GM18907 (cell line): Measurements from ENCODE around the gene KIF25.

Source experiments
- ATAC-seq: cut with Tn5 transposase; IDR thresholded peaks from one replicate; pipeline ENCODE4 v1.9.1; 2021; ENCODE audit warnings: mild to moderate bottlenecking, moderate library complexity; ENCODE audit not compliant: unreplicated experiment

KIF25 gene

GRCh38 chr6:168015482-168016175 lies 18.2 kb downstream of the KIF25 start:
- no peak for ATAC-seq

GRCh38 chr6:168016176-168016620 lies 18.7 kb downstream of the KIF25 start:
- ATAC-seq = no peak

- ATAC-seq = no peak
Observed at GRCh38 chr6:168016721-168017525, 19.5 kb downstream of the KIF25 start.

GRCh38 chr6:168017629-168018028 lies 20.2 kb downstream of the KIF25 start:
- ATAC-seq = no peak

- ATAC-seq = no peak
Observed at GRCh38 chr6:168018664-168019063, 21.2 kb downstream of the KIF25 start.

GRCh38 chr6:168020242-168020641 lies 22.8 kb downstream of the KIF25 start:
- no peak for ATAC-seq

GRCh38 chr6:168021581-168021980 lies 24.1 kb downstream of the KIF25 start:
- no peak for ATAC-seq

GRCh38 chr6:168022488-168023321 lies 25.2 kb downstream of the KIF25 start:
- ATAC-seq = no peak

GRCh38 chr6:168024951-168025510 lies 27.6 kb downstream of the KIF25 start:
- ATAC-seq = no peak

- ATAC-seq = no peak
Observed at GRCh38 chr6:168025831-168026710, 28.6 kb downstream of the KIF25 start.

GRCh38 chr6:168026925-168027324 lies 29.5 kb downstream of the KIF25 start:
- no peak for ATAC-seq

GRCh38 chr6:168027521-168027920 lies 30.1 kb downstream of the KIF25 start:
- ATAC-seq = no peak

- no peak for ATAC-seq
Observed at GRCh38 chr6:168028181-168028580, 30.7 kb downstream of the KIF25 start.

GRCh38 chr6:168029459-168030217 lies 32.2 kb downstream of the KIF25 start:
- ATAC-seq = no peak

- ATAC-seq = no peak
Observed at GRCh38 chr6:168030218-168030746, 32.8 kb downstream of the KIF25 start.

- no peak for ATAC-seq
Observed at GRCh38 chr6:168030908-168031307, 33.4 kb downstream of the KIF25 start.

GRCh38 chr6:168031411-168031971 lies 34.0 kb downstream of the KIF25 start:
- no peak for ATAC-seq

GRCh38 chr6:168032005-168032760 lies 34.7 kb downstream of the KIF25 start:
- no peak for ATAC-seq
